HepG2 (cell line): Measurements from ENCODE around the gene DPYD. TPM values are rescaled to one million over a fixed set of nuclear protein-coding genes. Genes with fewer than 3 reads are reported as not detected.

ENCODE experiments used
- ATAC-seq: fragments of 200-7000 bp; cut with Tn5 transposase; 3 replicates; pipeline ENCODE4 v1.9.1; 2020; ENCODE audit warnings: mild to moderate bottlenecking, moderate library complexity
- BruUV-seq: library from RNA; stranded (reverse); fragments of 400-500 nt; replicated peaks from 2 replicates; lab custom pipeline; 2021; lab: Mats Ljungman, UMichigan
- CTCF ChIA-PET: fragments of 300-600 bp; formaldehyde crosslinking; extraction: SDS; loops from one replicate; lab custom pipeline; 2021; ENCODE audit warnings: low total read pairs, inconsistent platforms, low intra/inter-chr PET ratio; lab: Yijun Ruan, JAX
- POLR2A ChIA-PET: fragments of 350-600 bp; sonication (Branson Sonifier 250); formaldehyde crosslinking; loops from one replicate; lab custom pipeline; 2020; ENCODE audit warnings: antibody characterized with exemption, inconsistent platforms; lab: Yijun Ruan, JAX
- DNase-seq: peaks from one replicate; pipeline ENCODE4 v3.0.0-alpha.2; 2015; ENCODE audit warnings: low spot score
- FAIRE-seq: peaks from 3 replicates; lab custom pipeline; 2011; peaks lifted over from hg19 to GRCh38; lab: Jason Lieb, UNC
- H2AFZ ChIP-seq: one replicate; pipeline ENCODE4 v1.6.1; 2011; ENCODE audit warnings: low read length, inconsistent platforms
- H3K27ac ChIP-seq: fragments of 300-600 bp; 3 replicates; pipeline ENCODE4 v1.8.0; 2011; ENCODE audit warnings: mixed run types, mild to moderate bottlenecking, mixed read lengths, low read length, inconsistent platforms; ENCODE audit not compliant: insufficient read depth; ENCODE audit errors: extremely low read length
- H3K27me3 ChIP-seq, 2 experiments: fragments of 200-600 bp in 1 of 2; 2 replicates in 1 of 2; 3 replicates in 1 of 2; pipeline versions ENCODE4 v1.6.0 to v1.8.0; 2011; ENCODE audit warnings: low read length in 2 of 2, mild to moderate bottlenecking in 2 of 2, moderate library complexity in 2 of 2, inconsistent platforms in 1 of 2; ENCODE audit not compliant: insufficient read depth in 2 of 2, control insufficient read depth in 1 of 2
- H3K36me3 ChIP-seq, 2 experiments: fragments of 200-600 bp in 1 of 2; replicated peaks in 1 of 2; 2 replicates in 1 of 2; 3 replicates in 1 of 2; pipeline versions ENCODE4 v1.5.1 to v1.8.0; 2011; ENCODE audit warnings: low read length in 2 of 2, inconsistent platforms in 1 of 2; ENCODE audit not compliant: insufficient read depth in 2 of 2, control insufficient read depth in 1 of 2
- H3K4me1 ChIP-seq: 2 replicates; pipeline ENCODE4 v1.5.1; 2012; ENCODE audit warnings: low read length, inconsistent platforms; ENCODE audit not compliant: insufficient read depth
- H3K4me2 ChIP-seq: 2 replicates; pipeline ENCODE4 v1.6.0; 2011; ENCODE audit warnings: low read depth, low read length, inconsistent platforms
- H3K4me3 ChIP-seq, 3 experiments: fragments of 200-600 bp in 1 of 3; sonication (generic), shearing (Covaris generic) in 1 of 3; replicated peaks in 1 of 3; 2 replicates each; pipeline ENCODE4 v1.5.1; 2011 to 2016; ENCODE audit warnings: low read length in 3 of 3, inconsistent platforms in 2 of 3, low read depth in 2 of 3, mild to moderate bottlenecking in 2 of 3, control low read depth in 1 of 3, mixed read lengths in 1 of 3; ENCODE audit not compliant: insufficient read depth in 1 of 3
- H3K79me2 ChIP-seq: one replicate; pipeline ENCODE4 v1.6.1; 2011; ENCODE audit warnings: low read length, inconsistent platforms; ENCODE audit not compliant: insufficient read depth
- H3K9ac ChIP-seq: 2 replicates; pipeline ENCODE4 v1.6.0; 2011; ENCODE audit warnings: mild to moderate bottlenecking, low read depth, low read length, inconsistent platforms; ENCODE audit not compliant: insufficient read depth
- H3K9me3 ChIP-seq: 2 replicates; pipeline ENCODE4 v1.5.1; 2012; ENCODE audit warnings: mild to moderate bottlenecking, low read length
- H4K20me1 ChIP-seq: 2 replicates; pipeline ENCODE4 v1.6.0; 2011; ENCODE audit warnings: inconsistent platforms, mild to moderate bottlenecking, low read length, moderate library complexity; ENCODE audit not compliant: insufficient read depth
- ATM ChIP-seq: fragments of 450-650 bp; IDR thresholded peaks from 2 replicates; pipeline ENCODE4 v1.7.1; 2017; ENCODE audit warnings: mild to moderate bottlenecking, borderline replicate concordance
- BRF2 ChIP-seq: sonication (generic); formaldehyde crosslinking; IDR thresholded peaks from 2 replicates; pipeline ENCODE4 v1.8.1; 2022; ENCODE audit warnings: mild to moderate bottlenecking, missing genetic modification reagents
- DDIT3 ChIP-seq: sonication (generic); formaldehyde crosslinking; IDR thresholded peaks from 2 replicates; pipeline ENCODE4 v1.4.0; 2020; ENCODE audit warnings: mild to moderate bottlenecking, missing genetic modification reagents
- FOXA3 ChIP-seq: IDR thresholded peaks from 2 replicates; pipeline ENCODE4 v1.6.1; 2016; ENCODE audit warnings: missing genetic modification reagents, missing compliant biosample characterization
- HNRNPLL ChIP-seq: fragments of 200-400 bp; formaldehyde crosslinking; IDR thresholded peaks from 2 replicates; pipeline ENCODE4 v1.6.1; 2017; ENCODE audit warnings: mild to moderate bottlenecking, low read depth, low read length; ENCODE audit not compliant: poor library complexity, severe bottlenecking
- NCOA2 ChIP-seq: sonication (generic); formaldehyde crosslinking; IDR thresholded peaks from 2 replicates; pipeline ENCODE4 v1.8.0; 2022; ENCODE audit warnings: inconsistent platforms
- PAF1 ChIP-seq: IDR thresholded peaks from 2 replicates; pipeline ENCODE4 v1.6.1; 2016; ENCODE audit warnings: missing genetic modification reagents, missing compliant biosample characterization
- SMYD3 ChIP-seq: sonication (generic); formaldehyde crosslinking; IDR thresholded peaks from 2 replicates; pipeline ENCODE4 v1.8.1; 2023; ENCODE audit warnings: mild to moderate bottlenecking, missing genetic modification reagents
- ZBTB3 ChIP-seq: sonication (generic); formaldehyde crosslinking; IDR thresholded peaks from 2 replicates; pipeline ENCODE4 v1.4.0; 2020; ENCODE audit warnings: low read depth, mild to moderate bottlenecking, moderate library complexity, missing genetic modification reagents, borderline replicate concordance
- ZMYM3 ChIP-seq: sonication (generic); formaldehyde crosslinking; IDR thresholded peaks from 2 replicates; pipeline ENCODE4 v1.5.1; 2020; ENCODE audit warnings: mild to moderate bottlenecking, missing genetic modification reagents
- ZNF235 ChIP-seq: sonication (generic); formaldehyde crosslinking; IDR thresholded peaks from 2 replicates; pipeline ENCODE4 v1.8.1; 2023; ENCODE audit warnings: mild to moderate bottlenecking, missing genetic modification reagents, borderline replicate concordance
- ZNF251 ChIP-seq: sonication (generic); formaldehyde crosslinking; IDR thresholded peaks from 2 replicates; pipeline ENCODE4 v1.9.0; 2021; ENCODE audit warnings: mild to moderate bottlenecking, missing genetic modification reagents
- ZNF777 ChIP-seq: sonication (generic); formaldehyde crosslinking; IDR thresholded peaks from 2 replicates; pipeline ENCODE4 v1.4.0; 2020; ENCODE audit warnings: missing genetic modification reagents
- WGBS: methylation state at CpG from one replicate; pipeline ENCODE4 v1.1.6; 2017; ENCODE audit warnings: low lambda C conversion rate; 5-methylcytosine and 5-hydroxymethylcytosine counted together
- in situ Hi-C: cut with HindIII; loops from 2 replicates; pipeline ENCODE4 v1.10.0; 2017; ENCODE audit warnings: low pct_unique_long_range_greater_than_20kb; ENCODE audit not compliant: extremely low pct_ligation_motif_present
- intact Hi-C: fragments of 100-400 bp; cut with micrococcal nuclease; formaldehyde crosslinking; loops from one replicate; pipeline ENCODE4 v1.10.0; 2022; ENCODE audit not compliant: unreplicated experiment
- polyA plus RNA-seq, 8 experiments: library from polyadenylated mRNA; depleted of rRNA in 3 of 8; stranded (reverse) in 7 of 8; unstranded in 1 of 8; fragments of >200 nt; fragmentation: Illumina TruSeq in 4 of 8; extraction: Trizol in 4 of 8; gene quantifications; 2 replicates each; pipeline versions ENCODE4 v1.2.1 to v1.2.3, GENCODE V29; 2011 to 2016; ENCODE audit warnings: low read depth in 4 of 8, missing spikeins in 1 of 8, mixed read lengths in 1 of 8; ENCODE audit not compliant: insufficient read depth in 1 of 8
- total RNA-seq, 5 experiments: library from RNA; depleted of rRNA; stranded (reverse); fragments of >200 nt; fragmentation: Illumina TruSeq; extraction: Trizol; gene quantifications; 2 replicates each; pipeline ENCODE4 v1.2.3, GENCODE V29; 2016; ENCODE audit warnings: low read depth in 1 of 5
- TF ChIP-seq, protein P1 (sequence below): sonication (generic); formaldehyde crosslinking; IDR thresholded peaks from 2 replicates; pipeline ENCODE4 v1.5.0; 2020; ENCODE audit warnings: missing genetic modification reagents

The DPYD gene
- total and polyA plus RNA-seq, 2 of the 13 experiments (the other 11 are each of a cell fraction or from before 2014, with no cell fraction given) = 1.3 to 3.4 TPM

- H3K79me2 ChIP-seq = no peaks in the 10 kb centered on the region
- 65% methylated on average over 8 of the region's 8 CpGs for WGBS
- TF ChIP-seq HNRNPLL (no peak), ZNF777 (CRISPR knock-in tag) (no peak), FOXA3 (CRISPR knock-in tag) (no peak), ZBTB3 (no peak), SMYD3 (CRISPR knock-in tag) (no peak), ZNF251 (no peak), ZMYM3 (no peak), ATM (no peak), BRF2 (CRISPR knock-in tag) (no peak), PAF1 (CRISPR knock-in tag) (no peak), ZNF235 (CRISPR knock-in tag) (no peak), NCOA2 (CRISPR knock-in tag) (no peak), DDIT3 (CRISPR knock-in tag) (no peak)
- TF ChIP-seq, protein P1, sequence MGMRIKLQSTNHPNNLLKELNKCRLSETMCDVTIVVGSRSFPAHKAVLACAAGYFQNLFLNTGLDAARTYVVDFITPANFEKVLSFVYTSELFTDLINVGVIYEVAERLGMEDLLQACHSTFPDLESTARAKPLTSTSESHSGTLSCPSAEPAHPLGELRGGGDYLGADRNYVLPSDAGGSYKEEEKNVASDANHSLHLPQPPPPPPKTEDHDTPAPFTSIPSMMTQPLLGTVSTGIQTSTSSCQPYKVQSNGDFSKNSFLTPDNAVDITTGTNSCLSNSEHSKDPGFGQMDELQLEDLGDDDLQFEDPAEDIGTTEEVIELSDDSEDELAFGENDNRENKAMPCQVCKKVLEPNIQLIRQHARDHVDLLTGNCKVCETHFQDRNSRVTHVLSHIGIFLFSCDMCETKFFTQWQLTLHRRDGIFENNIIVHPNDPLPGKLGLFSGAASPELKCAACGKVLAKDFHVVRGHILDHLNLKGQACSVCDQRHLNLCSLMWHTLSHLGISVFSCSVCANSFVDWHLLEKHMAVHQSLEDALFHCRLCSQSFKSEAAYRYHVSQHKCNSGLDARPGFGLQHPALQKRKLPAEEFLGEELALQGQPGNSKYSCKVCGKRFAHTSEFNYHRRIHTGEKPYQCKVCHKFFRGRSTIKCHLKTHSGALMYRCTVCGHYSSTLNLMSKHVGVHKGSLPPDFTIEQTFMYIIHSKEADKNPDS = no peak
- TF ChIP-seq, all 625 proteins: peak for 0
These were observed 589.7 kb downstream of the DPYD start for GRCh38 chr1:97331165-97331564.

More at GRCh38 chr1:97331165-97331564, 589.7 kb downstream of the DPYD start:
- CTCF ChIA-PET = no interaction called here
- Histone ChIP-seq H3K4me3 (no peak overlapping the region), H3K27ac (no peak overlapping the region), H3K4me2 (no peak overlapping the region), H2AFZ (no peak overlapping the region), H3K9ac (no peak overlapping the region), H4K20me1 (no peaks in the 10 kb centered on the region), H3K36me3 (no peaks in the 10 kb centered on the region), H3K9me3 (peaks cover 16% of the 10 kb centered on the region), H3K4me1 (no peaks in the 10 kb centered on the region), H3K27me3 (no peaks in the 10 kb centered on the region)
- intact Hi-C loops (no loop called here), in situ Hi-C loops (no loop called here)
- no peak for FAIRE-seq
- BruUV-seq = no TSS peak
- DNase-seq = no peak
- no peak for ATAC-seq
- POLR2A ChIA-PET = no interaction called here
